GM20431 (cell line): Measurements from ENCODE around the gene CDC42SE1.

Experiments used
- in situ Hi-C: fragments of 300-500 bp; cut with MseI, MboI; formaldehyde crosslinking; loops from one replicate; pipeline ENCODE4 v1.15.0; 2020; ENCODE audit warnings: low sequenced_read_pairs; ENCODE audit not compliant: unreplicated experiment

CDC42SE1 gene, protein sequence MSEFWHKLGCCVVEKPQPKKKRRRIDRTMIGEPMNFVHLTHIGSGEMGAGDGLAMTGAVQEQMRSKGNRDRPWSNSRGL

DNA sequence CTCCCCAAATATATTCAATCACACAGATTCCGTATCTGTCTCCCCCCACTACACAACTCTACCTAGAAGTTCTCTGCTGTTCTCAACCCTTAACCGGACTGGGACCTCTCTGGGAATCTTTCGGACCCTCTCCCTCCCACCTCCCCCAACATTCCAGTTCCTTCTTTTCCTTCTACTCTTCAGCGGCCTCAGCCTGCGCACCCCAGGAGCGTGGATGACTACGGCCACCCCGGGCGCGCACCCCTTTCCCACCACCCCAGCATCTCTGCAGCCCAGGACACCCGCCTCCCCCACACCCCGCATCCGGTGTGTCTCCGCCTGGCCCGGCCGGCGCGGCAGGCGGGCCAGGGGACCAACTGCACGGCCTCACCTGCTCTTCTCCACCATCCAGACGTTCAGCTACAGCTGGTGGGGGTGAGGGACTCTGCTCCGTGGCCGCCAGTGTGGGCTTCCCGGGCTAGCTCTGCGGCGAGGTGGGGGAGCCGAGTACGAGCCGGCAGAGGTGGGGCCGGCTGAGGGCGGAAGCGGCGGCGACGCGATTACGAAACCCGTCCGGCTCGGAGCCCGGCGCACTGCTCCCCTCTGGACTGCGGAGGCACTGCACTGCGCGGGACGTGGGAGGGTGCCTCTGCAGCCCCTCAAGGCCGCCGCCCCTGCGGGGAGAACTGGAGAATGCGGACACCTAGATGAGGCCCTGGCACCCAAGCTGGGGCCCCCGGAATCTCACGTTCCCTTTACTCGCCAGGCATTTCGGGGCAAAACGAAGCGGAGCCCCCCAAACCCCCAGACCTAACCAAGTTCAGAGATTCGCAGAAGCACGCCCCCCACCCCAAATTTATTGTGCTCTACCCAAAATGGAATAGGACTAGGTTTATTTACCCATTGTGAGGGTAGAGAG is at the start of gene CDC42SE1:
CDC42SE1 (minus strand) TSS at position 514 of the 898 bp plus-strand sequence. CDS start 3,892 bp downstream, outside the sequence.
- in situ Hi-C loops, result no loop called here

DNA sequence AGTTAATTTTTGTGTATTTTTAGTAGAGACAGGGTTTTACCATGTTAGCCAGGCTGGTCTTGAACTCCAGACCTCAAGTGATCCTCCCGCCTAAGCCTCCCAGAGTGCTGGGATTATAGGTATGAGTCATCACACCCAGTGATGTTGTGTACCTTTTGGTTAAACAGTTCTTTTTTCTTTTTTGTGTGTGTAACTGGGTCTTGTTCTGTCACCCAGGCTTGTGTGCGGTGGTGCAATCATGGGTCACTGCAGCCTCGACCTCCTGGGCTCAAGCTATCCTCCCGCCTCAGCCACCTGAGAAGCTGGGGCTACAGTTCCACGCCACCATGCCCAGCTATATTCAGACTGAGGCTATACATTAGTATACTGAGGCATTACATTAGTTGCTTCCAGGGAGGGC is 48.9 kb upstream of the CDC42SE1 start:
- in situ Hi-C loops, result no loop called here

DNA sequence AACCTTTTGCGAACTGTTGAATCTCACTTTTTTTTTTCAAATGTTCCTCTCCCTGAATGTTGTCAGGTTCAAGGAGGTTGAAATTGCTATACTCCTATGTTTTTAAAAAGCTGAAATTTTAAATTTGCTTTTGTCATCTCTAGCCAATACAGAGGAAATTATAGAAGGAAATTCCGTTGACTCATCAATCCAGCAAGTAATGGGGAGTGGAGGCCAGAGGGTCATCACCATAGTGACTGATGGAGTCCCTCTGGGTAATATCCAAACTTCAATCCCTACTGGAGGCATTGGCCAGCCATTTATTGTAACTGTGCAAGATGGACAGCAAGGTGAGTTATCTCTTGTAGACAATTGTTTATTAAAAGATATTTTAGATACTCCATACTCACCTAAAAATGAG is 47.5 kb upstream of the CDC42SE1 start:
- in situ Hi-C loops, result no loop called here

DNA sequence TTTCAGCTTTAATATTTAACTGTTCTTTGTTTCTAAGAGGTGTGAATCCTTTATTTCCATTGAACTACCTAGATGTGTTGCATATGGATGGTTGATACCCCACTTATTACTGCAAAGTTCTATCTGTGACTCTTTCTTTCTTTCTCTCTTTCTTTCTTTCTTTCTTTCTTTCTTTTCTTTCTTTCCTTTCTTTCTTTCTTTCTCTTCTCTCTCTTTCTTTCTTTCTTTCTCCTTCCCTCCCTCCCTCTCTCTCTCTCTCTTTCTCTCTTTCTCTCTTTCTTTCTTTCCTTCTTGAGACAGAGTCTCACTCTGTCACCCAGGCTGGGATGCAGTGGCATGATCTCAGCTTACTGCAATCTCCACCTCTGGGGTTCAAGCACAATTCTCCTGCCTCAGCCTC is 45.2 kb upstream of the CDC42SE1 start:
- in situ Hi-C loops, result no loop called here

DNA sequence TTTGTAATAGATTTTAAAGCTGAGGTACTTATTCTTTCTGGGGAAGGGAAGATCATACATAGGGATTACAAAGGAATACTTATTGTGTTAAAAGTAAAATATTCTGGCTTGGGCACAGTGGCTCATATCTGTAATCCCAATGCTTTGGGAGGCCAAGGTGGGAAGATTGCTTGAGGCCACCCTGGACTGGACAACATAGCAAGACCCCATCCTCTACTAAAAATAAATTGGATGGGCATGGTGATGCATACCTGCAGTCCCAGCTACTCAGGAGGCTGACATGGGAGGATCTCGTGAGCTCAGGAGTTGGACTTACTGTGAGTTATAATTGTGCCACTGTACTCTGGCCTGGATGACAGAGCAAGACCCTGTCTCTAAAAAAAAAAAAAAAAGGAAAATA is 38.7 kb upstream of the CDC42SE1 start:
- in situ Hi-C loops, result loop anchor here (10.0 kb wide), 1 partner anchor 47 kb away; the partner anchor contains the start of gene SEMA6C

DNA sequence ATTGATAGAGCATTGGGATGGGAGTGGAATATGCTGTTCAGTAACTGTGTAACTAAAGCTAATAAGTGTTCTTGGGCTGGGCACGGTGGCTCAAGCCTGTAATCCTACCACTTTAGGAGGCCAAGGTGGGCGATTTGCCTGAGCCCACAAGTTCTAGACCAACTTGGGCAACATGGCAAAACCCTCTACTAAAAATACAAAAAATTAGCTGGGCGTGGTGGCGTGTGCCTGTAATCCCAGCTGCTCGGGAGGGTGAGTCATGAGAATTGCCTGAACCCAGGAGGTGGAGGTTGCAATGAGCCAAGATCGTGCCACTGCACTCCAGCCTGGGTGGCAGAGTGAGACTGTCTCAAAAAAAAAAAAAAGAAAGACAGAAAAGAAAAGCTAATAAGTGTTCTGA is 38.0 kb upstream of the CDC42SE1 start:
- in situ Hi-C loops, result loop anchor here (10.0 kb wide), 1 partner anchor 47 kb away; the partner anchor contains the start of gene SEMA6C

DNA sequence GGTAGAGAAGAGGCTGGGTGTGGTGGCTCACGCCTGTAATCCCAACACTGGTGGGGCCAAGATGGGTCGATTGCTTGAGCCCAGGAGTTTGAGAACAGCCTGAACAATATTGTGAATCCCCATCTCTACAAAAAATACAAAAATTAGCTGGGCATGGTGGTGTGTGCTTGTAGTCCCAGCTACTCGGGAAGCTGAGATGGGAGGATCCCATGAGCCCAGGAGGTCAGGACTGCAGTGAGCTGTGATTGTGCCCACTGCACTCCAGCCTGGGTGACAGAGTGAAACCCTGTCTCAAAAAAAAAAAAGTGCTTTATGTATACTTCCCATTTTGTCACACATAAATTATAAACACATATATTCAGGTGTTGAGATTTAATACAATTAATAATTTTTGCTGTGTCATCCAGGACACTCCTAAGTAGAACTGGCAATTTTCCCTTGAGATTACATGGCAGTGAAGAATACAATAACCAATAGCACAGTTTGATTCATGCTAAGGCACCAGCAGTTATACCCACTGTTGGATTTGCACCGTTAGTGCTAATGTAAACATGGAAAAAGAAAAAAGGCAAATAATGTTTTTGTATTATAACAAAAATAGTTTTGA is 26.6 kb upstream of the CDC42SE1 start:
- in situ Hi-C loops, result no loop called here

DNA sequence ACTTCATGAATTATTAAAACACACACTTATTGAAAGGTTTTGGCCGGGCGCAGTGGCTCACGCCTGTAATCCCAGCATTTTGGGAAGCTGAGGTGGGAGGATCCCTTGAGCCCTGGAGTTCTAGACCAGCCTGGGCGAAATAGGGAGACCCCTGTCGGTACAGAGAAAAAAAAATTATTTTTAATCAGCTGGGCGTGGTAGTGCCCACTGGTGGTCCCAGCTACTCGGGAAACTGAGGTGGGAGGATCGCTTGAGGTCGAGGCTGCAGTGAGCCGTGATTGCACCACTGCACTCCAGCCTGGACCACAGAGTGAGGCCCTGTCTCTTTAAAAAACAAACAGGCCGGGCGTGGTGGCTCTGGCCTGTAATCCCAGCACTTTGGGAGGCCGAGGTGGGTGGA is 12.8 kb upstream of the CDC42SE1 start:
- in situ Hi-C loops, result no loop called here

DNA sequence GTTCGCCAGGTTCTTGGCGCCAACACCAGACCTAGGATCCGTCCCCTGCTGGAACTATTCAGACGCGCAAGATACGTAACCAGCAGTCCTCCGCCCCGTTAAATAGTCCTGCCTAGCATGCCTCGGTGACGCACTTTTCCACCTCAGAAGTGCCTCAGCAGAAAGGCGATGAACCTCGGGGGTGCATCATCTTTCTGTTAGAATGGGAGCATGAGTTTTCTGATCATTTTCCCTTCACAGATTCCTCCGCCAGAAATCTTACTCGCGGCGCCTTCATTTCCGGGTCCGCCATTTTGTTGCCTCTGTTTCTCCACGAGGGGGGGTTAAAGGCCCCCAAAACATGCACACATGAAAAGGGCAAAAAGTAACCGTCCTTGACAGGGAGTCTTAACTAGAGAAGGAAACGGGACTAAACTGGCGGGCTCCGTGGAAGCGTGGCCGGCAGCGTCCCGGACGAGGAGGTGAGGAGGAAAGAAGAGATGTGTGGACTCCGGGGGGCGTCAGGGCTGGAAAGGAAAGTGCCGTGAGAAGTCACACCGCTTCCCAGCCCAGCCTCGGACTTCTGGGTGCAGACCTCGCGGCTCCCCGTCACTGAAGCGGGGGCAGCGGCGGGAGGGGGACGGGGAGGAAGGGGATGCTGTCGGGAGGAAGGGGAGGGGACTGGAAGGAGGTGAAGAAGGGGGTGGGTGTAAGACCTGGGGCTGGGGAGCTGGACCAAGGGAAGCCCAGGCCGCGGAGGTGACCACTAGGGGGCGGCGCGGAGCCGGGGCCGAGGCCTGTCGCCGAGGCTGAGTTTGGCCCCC is 11.3 kb upstream of the CDC42SE1 start, which contains the start of gene GABPB2:
GABPB2 (plus strand) TSS at position 288 of the 803 bp plus-strand sequence. CDS start 17,429 bp downstream, outside the sequence.
- in situ Hi-C loops, result no loop called here

DNA sequence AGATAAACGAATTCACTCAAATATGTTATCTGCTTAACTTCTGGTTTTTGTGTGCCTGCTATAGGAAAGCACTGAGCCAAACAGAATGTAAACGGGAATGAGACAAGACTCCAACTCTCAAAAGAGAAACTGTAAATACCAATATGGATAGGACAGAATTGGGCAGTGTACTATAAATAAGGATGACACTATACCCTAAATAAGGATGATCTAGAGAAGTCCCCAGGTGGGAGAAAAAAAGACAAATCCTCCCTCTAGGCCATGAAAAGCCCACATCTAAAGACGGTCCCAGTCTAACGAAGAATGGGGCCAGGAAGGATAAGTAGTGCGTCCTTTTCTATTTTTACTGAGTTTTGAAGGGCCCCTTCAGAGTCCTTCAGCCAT is 9.7 kb upstream of the CDC42SE1 start:
- in situ Hi-C loops, result no loop called here

DNA sequence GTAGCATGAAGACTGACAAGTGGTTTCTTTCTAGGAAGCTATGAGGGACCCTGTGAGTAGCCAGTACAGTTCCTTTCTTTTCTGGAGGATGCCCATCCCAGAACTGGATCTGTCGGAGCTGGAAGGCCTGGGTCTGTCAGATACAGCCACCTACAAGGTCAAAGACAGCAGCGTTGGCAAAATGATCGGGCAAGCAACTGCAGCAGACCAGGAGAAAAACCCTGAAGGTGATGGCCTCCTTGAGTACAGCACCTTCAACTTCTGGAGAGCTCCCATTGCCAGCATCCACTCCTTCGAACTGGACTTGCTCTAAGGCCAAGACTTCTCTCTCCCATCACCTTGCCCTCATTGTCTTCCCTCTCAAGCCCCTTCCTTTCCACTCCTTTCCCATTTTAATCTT is 7.8 kb upstream of the CDC42SE1 start:
- in situ Hi-C loops, result no loop called here

DNA sequence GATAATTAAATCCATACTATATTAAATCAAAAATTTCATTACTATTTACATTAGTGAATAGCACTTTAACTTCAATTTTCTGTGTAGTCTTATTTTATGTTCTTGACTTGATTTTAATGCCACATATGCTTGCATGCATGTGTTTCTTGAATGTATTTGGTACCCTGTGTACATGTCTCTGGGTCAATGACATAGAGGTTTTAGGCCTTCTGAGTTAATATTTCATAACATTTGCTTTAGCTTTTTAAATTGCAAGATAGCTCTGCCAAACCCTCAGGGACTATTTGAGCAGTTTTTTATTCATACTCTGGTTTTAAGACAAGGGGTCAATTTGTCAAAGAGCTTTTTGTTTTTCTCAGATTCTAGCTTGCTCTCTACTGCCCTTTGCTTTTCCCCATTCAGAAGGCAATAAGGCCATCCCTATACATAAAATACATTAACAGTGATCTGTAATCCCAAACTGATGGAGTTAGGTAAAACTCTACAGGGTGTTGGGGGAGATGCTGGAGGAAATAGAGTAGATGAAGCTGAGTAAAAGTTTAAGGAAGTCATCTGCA is 5.7 kb upstream of the CDC42SE1 start:
- in situ Hi-C loops, result no loop called here

DNA sequence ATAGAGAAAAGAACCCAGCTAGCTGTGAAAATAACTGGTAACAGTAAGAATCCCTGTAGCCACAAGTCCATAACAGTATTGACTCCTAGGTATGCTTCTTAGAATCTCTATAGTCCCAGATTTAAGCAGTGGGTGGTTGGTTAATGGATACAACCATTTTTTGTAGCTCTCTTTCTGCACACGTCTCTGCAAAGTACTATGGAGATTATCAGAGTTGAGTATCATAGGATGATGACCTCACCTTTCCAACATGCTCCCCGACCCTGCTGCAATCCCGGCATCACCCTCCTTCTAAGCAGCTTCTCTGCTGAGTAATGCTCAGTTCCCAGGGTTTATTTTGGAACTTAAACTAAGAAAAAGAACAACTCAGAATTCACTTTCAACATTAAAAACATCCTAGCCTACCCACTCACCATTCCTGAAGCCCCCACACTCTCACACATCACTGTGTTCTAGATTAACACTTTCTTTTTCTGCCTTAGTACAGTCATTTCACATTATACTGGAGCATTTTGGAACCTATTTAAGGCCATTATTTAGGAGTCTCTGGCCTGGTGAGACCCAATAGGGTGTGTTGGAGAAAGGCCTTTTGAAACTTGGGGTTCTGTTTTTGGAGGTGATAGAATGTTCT is 3.4 kb upstream of the CDC42SE1 start:
- in situ Hi-C loops, result no loop called here

DNA sequence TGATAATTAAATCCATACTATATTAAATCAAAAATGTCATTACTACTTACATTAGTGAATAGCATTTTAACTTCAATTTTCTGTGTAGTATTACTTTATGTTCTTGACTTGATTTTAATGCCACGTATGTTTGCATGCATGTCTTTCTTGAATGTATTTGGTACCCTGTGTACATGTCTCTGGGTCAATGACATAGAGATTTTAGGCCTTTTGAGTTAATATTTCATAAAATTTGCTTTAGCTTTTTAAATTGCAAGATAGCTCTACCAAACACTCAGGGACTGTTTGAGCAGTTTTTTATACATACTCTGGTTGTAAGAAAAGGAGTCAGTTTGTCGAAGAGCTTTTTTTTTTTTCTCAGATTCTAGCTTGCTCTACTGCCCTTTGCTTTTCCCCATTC is 2.3 kb upstream of the CDC42SE1 start:
- in situ Hi-C loops, result no loop called here

DNA sequence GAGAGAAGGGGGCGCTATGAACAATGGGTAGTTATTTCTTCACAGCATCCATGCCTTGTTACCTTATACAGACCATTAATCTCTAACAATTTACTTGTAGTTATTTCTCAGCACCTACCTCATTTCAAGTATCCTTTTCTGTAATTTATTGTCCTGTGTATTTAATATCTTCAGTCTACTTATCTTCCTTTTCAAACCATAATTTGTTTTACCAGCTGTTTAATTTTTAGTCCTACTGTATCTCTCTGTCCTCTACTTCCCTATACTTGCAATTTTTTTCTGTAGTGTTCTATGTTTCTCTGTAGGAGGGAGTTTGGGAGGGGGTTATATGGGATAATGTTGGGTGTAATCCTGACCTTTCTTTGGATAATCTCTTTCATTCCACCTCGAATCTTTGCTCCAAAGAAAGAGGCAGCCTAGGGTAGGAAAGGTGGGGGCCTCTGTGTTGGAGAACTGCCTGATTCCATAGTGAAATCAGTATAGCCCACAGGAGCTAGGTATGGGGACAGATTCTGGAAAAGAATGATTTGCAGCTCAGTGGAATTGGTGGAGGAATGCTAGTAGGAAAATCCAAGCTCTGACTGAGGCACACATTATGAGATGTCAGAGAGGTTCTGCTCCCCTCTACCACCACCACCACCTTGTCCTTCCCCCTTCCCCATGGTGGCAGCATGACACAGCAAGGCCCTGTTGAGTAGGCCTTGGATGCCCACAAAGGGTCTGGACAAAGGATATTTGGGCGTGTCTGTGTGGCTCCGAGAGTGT is 1.4 kb upstream of the CDC42SE1 start:
- in situ Hi-C loops, result no loop called here

DNA sequence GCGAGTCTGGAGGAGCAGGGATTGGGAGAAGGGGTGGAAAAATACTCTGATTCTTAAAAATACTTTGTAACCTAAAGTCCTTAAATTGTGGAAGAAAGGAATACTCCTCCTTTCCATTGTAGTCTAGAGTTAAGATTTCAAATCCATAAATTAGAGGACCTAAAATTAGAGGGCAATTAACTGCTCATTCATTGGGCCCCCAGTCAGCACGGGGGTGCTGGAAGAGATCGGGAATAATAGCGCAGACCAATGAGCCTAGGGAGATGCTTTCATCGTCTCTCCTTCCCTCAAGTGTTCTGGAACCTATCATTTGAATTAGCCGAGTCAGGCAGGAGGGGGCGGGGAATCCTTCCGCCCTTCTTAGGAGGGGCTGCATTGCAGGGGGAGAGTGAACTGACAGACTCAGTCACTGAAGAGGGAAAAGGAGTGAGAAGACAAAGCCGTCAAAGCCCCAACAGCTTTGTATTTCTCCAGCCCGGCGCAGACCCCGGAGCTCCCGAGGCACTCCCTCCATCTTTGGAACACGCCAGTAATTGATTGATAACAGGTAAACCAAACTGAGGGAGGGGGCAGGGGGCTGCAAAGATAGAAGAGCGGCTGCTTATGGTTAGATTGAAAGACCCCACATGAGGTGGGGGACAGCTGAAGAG is 710 bp upstream of the CDC42SE1 start, which contains the start of gene MLLT11:
MLLT11 (plus strand) TSS at position 391 of the 650 bp plus-strand sequence. CDS start 6,828 bp downstream, outside the sequence.
- in situ Hi-C loops, result no loop called here

DNA sequence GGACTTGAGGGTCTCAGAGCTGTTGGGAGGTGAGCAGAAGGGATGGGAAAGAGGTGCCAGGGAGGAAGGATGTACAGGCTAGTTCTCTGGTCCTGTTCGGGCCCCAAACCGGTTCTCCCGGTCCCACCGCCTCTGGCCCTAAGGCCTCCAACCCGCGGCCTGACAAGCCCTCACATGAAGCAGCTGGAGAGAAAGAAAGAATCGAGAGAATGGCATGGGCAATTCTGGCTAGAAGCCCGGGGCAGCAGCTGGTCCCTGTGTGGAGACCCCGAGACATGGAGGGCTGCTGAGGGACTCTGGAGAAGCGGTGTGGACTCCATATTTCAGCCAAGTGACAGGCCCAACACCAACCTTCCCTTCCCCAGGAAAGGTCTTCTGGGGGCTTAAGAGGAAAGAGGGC is 730 bp downstream of the CDC42SE1 start:
- in situ Hi-C loops, result no loop called here

DNA sequence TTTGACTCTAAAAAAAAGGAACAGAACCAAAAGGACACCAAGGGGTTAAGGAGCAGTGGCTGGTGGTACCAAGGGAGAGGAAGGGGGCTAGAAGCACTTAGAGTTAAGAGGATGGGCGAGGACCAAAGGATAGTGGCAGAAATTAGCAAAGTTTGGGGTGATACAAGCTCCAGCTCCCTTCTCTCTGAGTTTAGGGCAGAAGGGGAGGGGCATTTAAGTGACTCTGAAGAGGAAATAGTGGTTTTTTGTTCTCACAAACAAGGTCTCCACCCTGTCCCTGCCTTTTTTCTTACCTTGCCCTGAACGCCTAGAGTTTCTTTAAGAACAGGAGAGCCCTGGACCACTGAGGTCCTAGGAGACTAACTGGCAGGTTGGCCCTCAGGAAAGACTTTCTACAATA is 3.3 kb downstream of the CDC42SE1 start:
- in situ Hi-C loops, result no loop called here
